Hematopoietic multipotent progenitor cell treated with erythropoietin and hydrocortisone succinate and interleukin-3 and kit ligand, for 4 days (in vitro differentiated cells): ENCODE data around the gene DXO.
"Not testable (repeated sequence)": the region's sequence is repeated elsewhere in the genome, so short reads cannot be mapped to it uniquely, and the experiment has no call there.

Source experiments
- DNase-seq: peaks from one replicate; pipeline ENCODE4 v3.0.0-alpha.2; 2015

DXO gene

GRCh38 chr6:31979238-31979898 is 7.4 kb upstream of the DXO start:
- DNase-seq: peak; percentile 38

GRCh38 chr6:31978831-31979230 is 6.9 kb upstream of the DXO start:
- no peak for DNase-seq

GRCh38 chr6:31977816-31978431 is 6.0 kb upstream of the DXO start:
- DNase-seq: no peak

- DNase-seq: not testable (repeated sequence)
Observed at GRCh38 chr6:31976065-31976464, 4.1 kb upstream of the DXO start.

GRCh38 chr6:31972709-31973350 is 892 bp upstream of the DXO start:
- peak; percentile 35 for DNase-seq

GRCh38 chr6:31971279-31971992 is 502 bp downstream of the DXO start:
- DNase-seq: no peak

- no peak for DNase-seq
Observed at GRCh38 chr6:31970604-31971271, 1.2 kb downstream of the DXO start.

- no peak for DNase-seq
Observed at GRCh38 chr6:31969712-31970603, 2.0 kb downstream of the DXO start.

- no peak for DNase-seq
Observed at GRCh38 chr6:31968791-31969711, 2.9 kb downstream of the DXO start.

GRCh38 chr6:31968326-31968725 is 3.6 kb downstream of the DXO start:
- no peak for DNase-seq

- DNase-seq: no peak
Observed at GRCh38 chr6:31967926-31968320, 4.0 kb downstream of the DXO start.

- DNase-seq: no peak
Observed at GRCh38 chr6:31966997-31967925, 4.7 kb downstream of the DXO start.

GRCh38 chr6:31966506-31966905 is 5.4 kb downstream of the DXO start:
- no peak for DNase-seq

GRCh38 chr6:31965700-31966099 is 6.2 kb downstream of the DXO start:
- DNase-seq: no peak

GRCh38 chr6:31963921-31964320 is 8.0 kb downstream of the DXO start:
- no peak for DNase-seq

- no peak for DNase-seq
Observed at GRCh38 chr6:31961616-31962015, 10.3 kb downstream of the DXO start.

GRCh38 chr6:31958741-31959739 is 12.9 kb downstream of the DXO start, which contains the start of the genes NELFE and SKIC2:
TSS of gene NELFE (minus strand) at chr6:31958971. CDS start at chr6:31958446, 525 bp downstream.
TSS of gene SKIC2 (plus strand) at chr6:31959175. CDS start at chr6:31959193, 18 bp downstream.
- DNase-seq: peak; percentile 99

- no peak for DNase-seq
Observed at GRCh38 chr6:31958412-31958740, 13.6 kb downstream of the DXO start.
